HL-60 (cell line): ENCODE measurements around the gene GFER.
A peak's percentile ranks its signal among the peaks of the same experiment; 100 is the strongest.
"Not testable (repeated sequence)": the region's sequence is repeated elsewhere in the genome, so short reads cannot be mapped to it uniquely, and the experiment has no call there.

Source experiments
- DNase-seq, 2 experiments: peaks; one replicate each; pipeline ENCODE4 v3.0.0-alpha.2; 2010 to 2020; ENCODE audit warnings: low read depth in 1 of 2, low spot score in 1 of 2
- H3K27ac ChIP-seq: fragments of 250-450 bp; sonication (Bioruptor Pico); replicated peaks from 2 replicates; pipeline ENCODE4 v1.5.1; 2020; ENCODE audit warnings: mild to moderate bottlenecking, moderate library complexity
- H3K27me3 ChIP-seq: fragments of 250-450 bp; sonication (Bioruptor Pico); 2 replicates; pipeline ENCODE4 v1.5.1; 2021; ENCODE audit warnings: mild to moderate bottlenecking, moderate library complexity; ENCODE audit not compliant: insufficient read depth, poor library complexity, severe bottlenecking
- H3K4me3 ChIP-seq: replicated peaks from 2 replicates; pipeline ENCODE4 v1.5.1; 2011; ENCODE audit warnings: mild to moderate bottlenecking, control low read depth, low read length; ENCODE audit not compliant: insufficient read depth
- CTCF ChIP-seq: IDR thresholded peaks from one replicate; pipeline ENCODE4 v1.5.1; 2011; ENCODE audit warnings: low read length, control low read depth, inconsistent platforms; ENCODE audit not compliant: insufficient read depth
- GABPA ChIP-seq: IDR thresholded peaks from 2 replicates; pipeline ENCODE4 v1.6.1; 2012; ENCODE audit warnings: low read depth
- POLR2AphosphoS5 ChIP-seq: IDR thresholded peaks from 2 replicates; pipeline ENCODE4 v1.6.1; 2012; ENCODE audit warnings: low read depth
- REST ChIP-seq: IDR thresholded peaks from 2 replicates; pipeline ENCODE4 v1.6.1; 2012; ENCODE audit warnings: low read depth; ENCODE audit not compliant: insufficient replicate concordance
- SPI1 ChIP-seq: IDR thresholded peaks from 2 replicates; pipeline ENCODE4 v1.6.1; 2012; ENCODE audit warnings: low read depth, mild to moderate bottlenecking, borderline replicate concordance

Gene GFER

GRCh38 chr16:1953734-1954133, 30.3 kb upstream of the GFER start:
- TF ChIP-seq SPI1 (no peak), GABPA (no peak), POLR2AphosphoS5 (no peak), CTCF (no peak), REST (no peak)
- Histone ChIP-seq H3K27ac (no peak overlapping the region), H3K27me3 (no peaks in the 10 kb centered on the region), H3K4me3 (no peak overlapping the region)
- DNase-seq, result no peak

- H3K4me3 ChIP-seq, DNase-seq, H3K27ac ChIP-seq, H3K27me3 ChIP-seq: not testable (repeated sequence)
These were observed 26.4 kb upstream of the GFER start for GRCh38 chr16:1957434-1958142.

GRCh38 chr16:1958143-1958491, 25.9 kb upstream of the GFER start:
- not testable (repeated sequence) for DNase-seq, H3K27me3 ChIP-seq, H3K4me3 ChIP-seq, H3K27ac ChIP-seq

GRCh38 chr16:1958715-1959268, 25.2 kb upstream of the GFER start:
- H3K27ac ChIP-seq, result no peak overlapping the region

More at GRCh38 chr16:1958715-1959268, 25.2 kb upstream of the GFER start:
- Histone ChIP-seq H3K27me3 (no peaks in the 10 kb centered on the region), H3K4me3 (0 out of 2 replicates have a peak overlapping the region, but pooled peaks have one; percentile 91)
- TF ChIP-seq CTCF (no peak), GABPA (no peak), REST (no peak), POLR2AphosphoS5 (no peak), SPI1 (no peak)
- no peak for DNase-seq
